NCI-H1417 (cell line): Measurements from ENCODE around the gene STK11IP.

Experiments used
- DNase-seq, 3 experiments: peaks; one replicate each; lab custom pipeline; 2025; lab: John Stamatoyannopoulos, UW

STK11IP gene

DNA sequence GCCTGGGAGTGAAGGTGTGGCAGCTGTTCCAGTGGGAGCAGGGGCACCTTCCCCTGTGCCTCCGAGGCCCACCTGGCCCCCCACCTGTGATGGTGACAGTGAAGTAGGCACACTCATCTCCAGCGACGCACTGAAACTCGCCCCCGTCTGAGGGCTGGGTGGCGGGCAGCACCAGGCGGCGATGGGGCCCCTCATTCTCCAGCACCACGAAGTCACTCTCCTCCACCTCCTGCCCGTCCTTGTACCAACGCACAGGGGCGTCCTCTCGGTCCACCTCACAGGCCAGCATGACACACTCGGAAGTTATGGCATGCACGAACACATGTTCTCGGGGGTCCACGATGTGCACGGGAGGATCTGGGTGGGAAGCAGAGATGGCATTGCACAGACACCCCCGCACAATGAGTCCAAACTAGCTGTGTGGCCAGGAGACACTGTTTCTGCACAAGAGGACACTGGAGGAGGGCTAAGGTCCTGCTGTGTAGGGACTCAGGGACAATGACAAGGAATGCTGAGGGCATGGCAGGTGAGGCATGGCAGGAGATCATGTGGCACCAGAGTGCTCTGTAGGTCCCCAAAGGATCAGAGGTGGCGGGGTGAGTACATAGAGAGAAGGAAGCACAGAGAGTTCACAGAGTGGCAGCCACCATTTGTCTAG lies 34.3 kb upstream of the STK11IP start:
- no peak for DNase-seq

DNA sequence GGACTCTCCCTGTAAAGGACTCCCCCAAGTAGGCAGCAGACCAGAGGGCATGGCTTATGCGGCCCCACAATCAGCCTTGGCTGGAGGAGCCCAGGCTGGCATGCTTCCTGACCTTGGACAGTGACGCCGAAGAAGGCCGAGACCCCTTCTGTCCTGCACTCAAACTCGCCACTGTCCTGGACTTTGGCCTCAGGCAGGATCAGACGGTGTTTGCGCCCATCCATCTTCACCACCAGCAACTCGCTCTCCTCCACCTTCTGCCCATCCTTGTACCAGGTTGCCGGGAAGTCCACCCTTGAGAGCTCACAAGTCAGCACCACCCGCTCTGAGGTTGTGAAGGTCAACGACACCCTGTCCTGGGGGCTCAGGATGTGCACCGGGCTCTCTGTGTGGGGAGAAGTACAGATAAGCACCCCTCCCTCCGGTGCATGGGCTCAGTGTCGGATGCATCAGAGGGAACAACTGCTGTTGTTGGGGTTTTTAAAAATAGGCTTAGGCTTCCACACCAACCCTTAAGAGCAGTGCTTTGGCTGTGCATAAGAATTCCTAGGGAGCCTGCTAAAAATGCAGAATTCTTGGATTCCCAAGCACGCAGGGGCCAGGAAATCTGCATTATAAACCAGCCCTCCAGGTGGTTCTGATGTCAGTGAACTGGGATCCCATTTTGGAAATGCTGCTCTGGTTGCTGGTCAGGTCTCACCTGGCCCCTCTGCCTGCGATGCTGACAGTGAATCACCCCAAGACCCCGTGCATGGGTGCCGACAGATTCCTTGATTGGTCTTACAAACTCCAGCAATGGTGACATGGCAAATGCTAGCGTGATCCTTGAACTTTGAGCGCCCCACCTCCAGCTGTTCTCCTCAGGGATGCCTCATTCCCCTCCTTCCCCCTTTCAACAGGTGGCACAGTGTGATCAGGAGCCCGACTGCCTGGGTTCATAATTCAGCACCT lies 32.3 kb upstream of the STK11IP start:
- no peak for DNase-seq

DNA sequence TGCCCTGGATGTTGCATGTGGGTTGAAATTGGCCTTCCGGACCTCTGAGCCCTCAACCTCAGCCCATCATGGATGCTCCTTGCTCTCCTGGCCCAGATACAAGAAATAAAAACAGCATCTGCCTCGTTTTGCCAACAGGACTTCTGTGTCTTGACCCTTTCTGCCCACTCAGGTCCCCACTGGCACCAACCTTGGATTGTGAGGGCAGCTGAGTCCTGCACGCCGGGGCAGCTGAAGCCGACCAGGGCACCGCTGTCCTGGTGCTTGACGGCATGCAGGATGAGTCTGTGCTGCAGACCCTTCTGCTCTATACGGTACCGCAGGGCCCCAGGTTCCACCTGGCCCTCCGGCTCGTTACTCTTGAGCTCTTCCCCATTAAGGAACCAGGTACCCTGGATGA lies 31.0 kb upstream of the STK11IP start:
- no peak for DNase-seq

DNA sequence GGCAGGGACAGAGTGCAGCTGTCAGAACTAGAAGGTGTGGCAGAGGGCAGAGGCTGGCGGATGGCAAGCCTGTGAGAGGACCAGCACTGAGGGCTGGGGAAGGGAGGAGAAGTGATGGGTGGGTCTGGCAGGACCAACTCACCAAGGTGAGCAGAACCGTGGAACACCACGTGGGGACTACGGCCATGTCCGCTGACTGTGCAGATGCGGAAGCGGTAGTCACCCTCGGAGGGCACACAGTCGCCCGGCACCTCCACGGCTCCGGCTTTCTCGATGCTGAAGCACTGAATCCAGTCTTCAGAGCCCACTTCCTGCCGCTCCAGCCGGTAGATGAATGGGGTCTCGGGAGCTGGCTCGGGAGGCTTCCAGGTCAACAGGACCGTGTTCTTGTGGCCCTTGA lies 30.5 kb upstream of the STK11IP start:
- no peak for DNase-seq

DNA sequence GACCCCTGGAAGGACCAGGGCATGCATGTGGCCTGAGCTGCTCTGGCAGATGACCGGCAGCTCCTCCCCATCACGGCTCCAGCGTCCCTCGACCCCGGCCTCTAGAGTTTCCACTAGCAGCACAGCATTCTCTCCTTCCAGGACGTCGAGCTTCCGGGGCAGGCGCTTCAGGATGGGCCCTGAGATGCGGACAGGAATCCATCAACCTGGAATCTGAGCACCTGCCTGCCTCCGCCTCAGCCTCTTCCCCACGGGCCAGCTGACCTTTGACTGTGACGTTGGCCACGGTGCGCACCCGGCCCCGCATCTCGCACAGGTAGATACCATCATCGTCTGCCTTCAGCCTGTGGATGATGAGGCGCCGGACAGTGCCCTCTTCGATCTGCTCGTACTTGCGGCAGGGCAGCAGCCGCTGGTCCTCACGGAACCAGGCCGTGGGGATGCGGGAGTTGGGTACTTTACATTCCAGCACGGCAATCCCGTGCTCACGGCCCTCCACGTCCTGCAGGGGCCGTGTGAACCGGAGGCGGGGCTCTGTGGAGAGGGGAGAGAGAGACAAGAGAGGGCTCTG lies 29.8 kb upstream of the STK11IP start:
- DNase-seq, result no peak

DNA sequence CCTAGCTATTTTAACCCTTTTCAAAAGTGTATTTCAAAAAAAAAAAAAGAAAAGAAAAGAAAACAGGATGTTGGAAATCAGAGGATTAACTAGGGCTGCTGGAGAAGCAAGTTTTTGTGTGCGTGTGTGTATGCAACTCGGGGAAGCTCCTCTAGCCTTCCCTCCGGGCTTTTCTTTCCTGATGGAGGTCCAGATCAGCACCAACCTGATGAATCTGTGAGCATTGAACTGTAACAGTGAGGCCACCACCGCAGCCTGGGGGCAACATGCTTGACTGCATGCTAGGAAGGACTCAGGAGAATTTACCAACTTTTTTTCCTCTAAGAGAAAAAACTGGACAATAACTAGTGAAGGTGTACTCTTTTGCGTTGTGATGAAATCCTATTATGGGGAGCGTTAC lies 28.6 kb upstream of the STK11IP start:
- DNase-seq, result no peak

DNA sequence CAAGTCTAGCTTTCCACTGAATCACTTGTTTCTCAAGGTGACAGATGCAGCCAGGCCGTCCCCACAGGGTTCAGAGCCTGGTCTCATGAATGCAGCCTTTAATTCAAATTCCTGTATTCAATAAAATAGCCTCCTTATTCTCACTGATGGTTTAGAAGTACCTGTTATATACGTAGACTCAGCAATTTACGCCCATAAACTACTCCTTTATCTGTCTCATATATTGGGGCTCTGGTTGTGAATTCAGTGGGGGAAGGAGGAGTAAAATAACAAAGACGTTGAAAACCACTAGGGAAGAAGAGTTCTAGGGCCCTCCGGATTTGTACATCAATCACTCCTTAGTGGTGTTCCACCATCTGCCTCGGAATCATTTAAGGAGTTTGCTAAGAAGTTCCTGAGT lies 28.0 kb upstream of the STK11IP start:
- peak in 1 of 3 experiments; percentile 28 for DNase-seq

DNA sequence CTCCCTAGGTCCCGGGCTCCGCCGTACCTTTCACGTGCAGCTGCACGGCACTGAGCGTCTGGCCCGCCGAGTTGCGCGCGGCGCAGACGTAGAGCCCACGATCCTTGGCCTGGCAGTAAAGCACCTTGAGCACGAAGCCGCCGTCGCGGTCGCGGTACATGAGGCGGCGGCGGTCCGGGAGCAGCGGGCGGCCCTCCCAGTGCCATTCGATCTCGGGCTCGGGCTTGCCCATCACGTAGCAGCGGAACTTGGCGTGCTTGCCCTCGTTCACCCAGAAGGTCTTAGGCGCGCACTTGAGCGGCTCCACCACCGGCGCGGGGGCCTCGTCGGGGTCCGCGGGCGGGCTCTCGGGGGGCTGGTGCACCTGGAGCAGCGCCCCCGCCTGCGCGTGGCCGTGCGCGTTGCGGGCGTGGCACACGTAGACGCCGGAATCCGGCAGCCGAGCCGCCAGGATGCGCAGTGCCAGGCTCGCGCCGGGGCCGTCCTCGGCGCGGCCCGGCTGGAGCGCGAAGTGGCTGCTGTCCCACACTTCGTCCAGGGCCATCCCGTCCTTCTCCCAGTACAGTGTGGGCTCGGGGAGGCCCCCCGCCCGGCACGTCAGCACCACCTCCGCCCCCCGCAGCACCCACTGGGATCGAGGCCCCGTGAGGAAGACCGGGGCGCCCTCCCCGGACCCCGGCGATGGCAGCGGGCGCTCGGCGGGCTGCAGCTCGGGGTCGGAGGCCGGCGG lies 27.3 kb upstream of the STK11IP start:
- peak in 2 of 3 experiments; percentile 75 for DNase-seq

DNA sequence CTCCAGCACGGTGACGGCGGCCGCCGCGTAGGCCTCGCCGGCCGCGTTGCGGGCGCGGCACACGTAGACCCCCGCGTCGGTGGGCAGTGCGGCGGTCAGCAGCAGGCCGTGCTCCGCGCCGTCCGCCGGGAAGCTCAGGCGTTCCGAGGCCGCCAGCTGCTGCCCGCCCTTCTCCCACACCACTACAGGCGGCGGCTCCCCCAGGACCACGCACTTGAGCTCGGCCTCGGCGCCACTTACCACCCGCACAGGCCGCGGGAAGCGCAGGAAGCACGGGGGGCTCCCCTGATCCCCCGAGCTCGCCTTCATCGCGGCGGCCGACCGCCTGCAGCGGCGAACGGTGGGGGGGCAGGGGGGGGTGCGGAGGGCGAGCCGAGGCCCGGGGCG lies 26.7 kb upstream of the STK11IP start:
- DNase-seq, result peak in 2 of 3 experiments; percentile 53 to 74

DNA sequence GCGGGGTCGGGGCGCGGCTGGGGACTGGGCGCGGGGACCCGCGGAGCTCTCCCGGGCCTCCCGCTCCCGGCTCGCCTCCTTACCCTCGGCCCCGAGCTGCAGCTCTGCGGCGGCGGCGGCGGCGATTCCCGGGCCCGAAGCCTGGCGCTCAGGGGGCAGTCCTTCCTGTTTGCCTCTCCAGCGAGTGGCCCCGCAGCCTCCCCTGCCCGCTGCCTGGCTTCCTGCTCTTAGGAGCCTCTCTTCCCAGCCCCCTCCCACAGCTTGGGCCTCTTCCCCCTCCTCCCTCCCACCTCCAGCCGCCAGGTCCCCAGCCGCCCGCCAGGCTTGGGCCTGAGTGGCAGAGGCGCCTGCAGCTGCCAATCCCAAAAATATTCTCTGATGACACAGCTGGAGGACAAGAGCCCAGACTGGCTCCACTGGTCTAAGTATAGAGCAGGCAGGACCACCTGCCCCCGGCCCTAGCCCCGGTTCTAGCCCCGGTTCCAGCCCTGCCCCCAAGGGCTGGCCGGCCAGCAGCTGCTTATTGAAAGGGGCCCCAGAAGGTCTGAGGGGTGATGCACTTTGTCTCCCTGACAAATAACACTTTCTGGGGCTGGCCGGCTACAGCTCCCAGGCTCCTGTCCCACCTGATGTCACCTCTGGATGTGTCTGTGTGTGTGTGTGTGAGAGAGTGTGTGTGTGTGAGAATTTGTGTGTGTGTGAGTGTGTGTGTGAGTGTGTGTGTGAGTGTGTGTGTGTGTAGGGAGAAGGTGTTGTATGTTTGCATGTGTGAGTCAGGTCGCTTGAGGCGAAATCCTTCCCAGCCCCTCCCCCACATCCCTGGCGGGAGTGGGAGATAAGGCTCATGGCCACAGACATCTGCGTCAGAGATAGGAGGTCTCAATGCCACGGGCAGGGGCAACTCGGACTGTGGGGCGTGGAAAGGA lies 26.1 kb upstream of the STK11IP start, which contains the start of gene OBSL1:
Gene OBSL1 (minus strand): TSS at position 229 of the 926 bp plus-strand sequence. CDS start 307 bp downstream, outside the sequence.
- peak; percentile 65 to 89 (median 86) for DNase-seq

DNA sequence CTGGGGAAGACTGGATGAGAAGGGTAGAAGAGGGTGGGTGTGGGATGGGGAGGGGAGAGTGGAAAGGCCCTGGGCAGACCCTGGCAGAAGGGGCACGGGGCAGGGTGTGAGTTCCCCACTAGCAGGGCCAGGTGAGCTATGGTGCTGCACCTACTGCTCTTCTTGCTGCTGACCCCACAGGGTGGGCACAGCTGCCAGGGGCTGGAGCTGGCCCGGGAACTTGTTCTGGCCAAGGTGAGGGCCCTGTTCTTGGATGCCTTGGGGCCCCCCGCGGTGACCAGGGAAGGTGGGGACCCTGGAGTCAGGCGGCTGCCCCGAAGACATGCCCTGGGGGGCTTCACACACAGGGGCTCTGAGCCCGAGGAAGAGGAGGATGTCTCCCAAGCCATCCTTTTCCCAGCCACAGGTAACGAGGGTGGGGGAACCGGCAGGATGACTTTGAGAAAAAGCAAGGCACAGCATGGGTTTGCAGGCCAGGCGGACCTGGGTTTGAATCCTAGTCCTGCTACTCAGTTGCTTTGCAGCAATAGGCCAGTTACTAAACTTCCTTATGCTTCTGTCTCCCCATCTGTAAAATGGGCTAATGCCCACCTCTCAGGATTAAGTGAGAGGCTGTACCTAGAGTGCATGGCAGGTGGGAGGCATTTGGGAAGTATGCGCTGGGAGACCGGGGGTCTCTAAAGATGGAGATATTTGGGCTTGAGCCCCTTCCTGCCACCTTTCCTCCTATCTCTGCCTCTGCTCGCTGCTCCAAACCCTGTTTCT lies 25.2 kb upstream of the STK11IP start, which contains the start of gene INHA:
Gene INHA (plus strand): TSS at position 74 of the 765 bp plus-strand sequence. CDS start 65 bp downstream, at position 139.
- no peak for DNase-seq

DNA sequence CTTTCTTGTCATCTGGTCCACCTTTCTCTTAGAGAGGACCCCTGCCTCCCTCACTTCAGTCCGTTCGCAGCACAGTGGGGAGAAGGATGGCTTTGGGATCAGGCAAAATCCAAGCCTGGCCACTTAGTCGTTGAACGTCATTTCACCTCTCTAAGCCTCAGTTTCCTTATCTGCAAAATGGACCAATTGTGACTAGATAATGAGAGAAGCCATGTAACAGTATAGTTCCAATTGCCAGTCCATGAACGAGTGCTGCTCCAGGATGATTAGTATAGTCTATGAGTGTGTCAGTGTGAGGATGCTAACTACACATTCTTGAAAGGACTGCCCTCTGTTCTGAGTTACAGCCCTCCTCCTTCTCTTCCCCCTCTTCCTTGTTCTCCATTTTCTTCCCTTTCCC lies 24.5 kb upstream of the STK11IP start:
- DNase-seq, result no peak

DNA sequence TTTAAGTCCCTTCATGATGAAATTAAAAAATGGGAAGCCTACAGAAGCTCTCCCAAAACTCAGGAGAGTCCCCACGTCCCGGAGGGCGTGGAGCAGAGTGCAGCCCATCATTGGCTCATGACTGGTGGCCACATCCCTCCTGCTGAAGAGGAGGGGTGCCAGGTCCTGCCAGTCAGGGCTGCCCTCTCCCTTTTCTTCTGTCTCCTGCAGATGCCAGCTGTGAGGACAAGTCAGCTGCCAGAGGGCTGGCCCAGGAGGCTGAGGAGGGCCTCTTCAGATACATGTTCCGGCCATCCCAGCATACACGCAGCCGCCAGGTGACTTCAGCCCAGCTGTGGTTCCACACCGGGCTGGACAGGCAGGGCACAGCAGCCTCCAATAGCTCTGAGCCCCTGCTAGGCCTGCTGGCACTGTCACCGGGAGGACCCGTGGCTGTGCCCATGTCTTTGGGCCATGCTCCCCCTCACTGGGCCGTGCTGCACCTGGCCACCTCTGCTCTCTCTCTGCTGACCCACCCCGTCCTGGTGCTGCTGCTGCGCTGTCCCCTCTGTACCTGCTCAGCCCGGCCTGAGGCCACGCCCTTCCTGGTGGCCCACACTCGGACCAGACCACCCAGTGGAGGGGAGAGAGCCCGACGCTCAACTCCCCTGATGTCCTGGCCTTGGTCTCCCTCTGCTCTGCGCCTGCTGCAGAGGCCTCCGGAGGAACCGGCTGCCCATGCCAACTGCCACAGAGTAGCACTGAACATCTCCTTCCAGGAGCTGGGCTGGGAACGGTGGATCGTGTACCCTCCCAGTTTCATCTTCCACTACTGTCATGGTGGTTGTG lies 23.0 kb upstream of the STK11IP start:
- DNase-seq, result no peak

DNA sequence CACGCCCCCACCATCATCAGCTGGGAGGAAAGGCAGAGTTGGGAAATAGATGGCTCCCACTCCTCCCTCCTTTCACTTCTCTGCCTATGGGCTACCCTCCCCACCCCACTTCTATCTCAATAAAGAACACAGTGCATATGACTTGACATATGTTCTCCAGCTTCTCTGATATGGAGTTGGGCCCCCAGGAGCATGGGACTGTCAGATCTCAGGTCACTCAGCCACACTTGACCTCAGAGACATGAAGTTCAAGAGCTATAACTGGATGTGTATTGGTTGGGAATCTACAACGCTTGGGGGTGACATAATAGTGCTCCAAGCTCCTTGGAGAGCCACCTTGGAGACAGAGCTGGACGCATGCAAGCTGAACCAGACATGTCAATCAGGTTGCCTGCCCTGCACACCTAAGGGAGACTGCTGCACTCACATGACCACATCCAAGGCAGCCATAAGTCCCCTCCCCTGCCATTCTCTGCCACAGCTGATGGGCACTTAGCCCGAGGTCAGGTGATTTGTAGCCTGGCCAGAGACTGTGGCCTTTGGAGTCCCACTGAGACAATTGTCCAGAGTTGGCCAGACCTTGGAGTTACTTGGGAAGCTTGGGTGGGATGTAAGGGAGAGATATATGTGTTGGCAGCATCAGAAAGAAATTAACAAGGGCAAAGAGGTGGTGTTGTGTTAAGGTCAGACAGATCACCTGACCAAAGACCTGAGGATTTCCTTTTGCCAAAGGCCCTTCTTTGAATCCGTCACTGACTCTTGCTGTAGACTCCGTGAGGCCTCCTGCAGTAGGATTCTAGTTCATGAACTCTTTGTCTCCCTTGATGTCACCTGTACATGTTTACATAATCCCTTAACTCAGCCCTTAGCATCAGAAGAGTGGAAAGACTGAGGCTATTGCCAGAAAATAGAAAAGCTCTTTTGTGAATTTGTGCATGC lies 21.8 kb upstream of the STK11IP start:
- peak in 1 of 3 experiments; percentile 38 for DNase-seq

DNA sequence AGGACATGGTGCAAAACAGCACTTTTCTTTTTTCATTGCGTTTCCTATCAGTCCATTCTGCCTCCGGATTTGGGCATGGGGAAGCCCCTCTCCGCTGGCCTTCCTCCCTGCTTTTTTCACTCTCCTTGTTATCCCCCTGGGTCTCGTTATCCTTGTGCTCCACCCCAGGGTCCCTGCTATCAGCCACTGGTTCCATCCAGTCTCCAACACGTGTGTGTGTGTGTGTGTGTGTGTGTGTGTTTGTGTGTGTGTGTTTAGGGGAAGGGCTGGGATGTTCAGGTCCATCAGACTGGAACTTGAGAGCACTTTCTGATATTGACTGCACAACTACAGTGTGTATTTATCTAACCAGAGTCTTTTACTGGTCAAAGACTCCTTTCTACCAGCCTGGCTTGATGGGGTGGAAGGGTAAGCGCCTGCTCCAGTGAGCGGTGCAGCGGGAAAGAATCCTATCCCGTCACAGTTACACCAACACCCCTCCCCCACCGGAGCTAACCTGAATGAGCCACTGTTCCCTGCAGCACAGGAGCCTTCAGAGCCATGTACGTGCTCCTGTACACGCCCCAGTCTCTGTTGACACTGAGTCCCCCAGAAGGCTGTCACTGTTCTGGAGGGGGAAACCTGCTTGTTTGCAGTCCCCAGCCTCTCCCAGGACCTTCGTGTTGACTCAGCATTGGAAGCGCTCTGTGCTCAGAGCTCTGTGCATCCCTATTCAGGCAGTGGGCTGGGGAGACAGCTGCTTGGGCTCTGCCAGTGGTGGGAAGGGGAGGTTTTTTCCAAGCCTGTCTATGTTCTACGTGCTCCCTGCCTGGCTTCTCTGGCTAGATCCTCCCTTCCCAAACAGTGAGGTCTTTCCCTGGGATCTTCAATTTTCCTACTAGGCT lies 20.9 kb upstream of the STK11IP start:
- peak; percentile 56 to 65 (median 64) for DNase-seq

DNA sequence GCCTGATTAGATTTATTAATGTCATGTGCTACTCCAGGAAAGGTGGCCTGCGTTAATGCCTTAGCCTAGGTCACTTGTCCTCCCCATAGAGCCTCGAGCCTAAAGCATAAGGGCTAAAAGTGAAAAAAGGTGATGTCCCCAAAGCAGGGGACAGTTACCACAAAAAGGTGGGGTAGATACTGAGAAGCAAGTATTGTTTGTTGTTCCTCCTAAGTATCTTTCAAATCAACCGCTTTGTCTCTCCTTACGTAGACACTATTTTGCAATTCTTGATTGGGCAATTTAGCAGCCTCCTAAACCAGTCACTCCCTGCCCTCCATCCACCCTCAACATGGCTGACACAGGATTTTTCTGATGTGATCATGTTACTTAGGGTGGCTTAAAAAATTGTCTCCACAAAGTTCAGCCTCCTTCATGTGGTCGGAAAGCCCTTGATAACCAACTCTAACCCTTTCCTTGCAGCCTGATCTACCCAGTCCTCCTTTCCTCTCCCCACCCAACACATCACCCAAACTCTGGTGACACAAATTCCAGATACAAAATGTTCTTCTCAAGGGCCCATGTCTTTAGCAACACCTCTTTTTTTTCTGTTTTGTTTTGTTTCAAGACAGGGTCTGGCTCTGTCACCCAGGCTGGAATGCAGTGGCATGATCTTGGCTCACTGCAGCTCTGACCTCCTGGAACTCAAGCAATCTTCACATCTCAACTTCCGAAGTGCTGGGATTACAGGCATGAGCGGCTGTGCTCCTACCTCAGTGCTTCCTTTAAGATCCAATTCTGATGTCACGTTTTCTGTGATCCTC lies 18.6 kb upstream of the STK11IP start:
- no peak for DNase-seq
